Neural progenitor cell (in vitro differentiated cells): ENCODE measurements around the gene TAS2R46. TPM values are rescaled to one million over a fixed set of nuclear protein-coding genes. Genes with fewer than 3 reads are reported as not detected.
"Not testable (repeated sequence)": the region's sequence is repeated elsewhere in the genome, so short reads cannot be mapped to it uniquely, and the experiment has no call there.

Experiments used
- DNase-seq: peaks from one replicate; pipeline ENCODE4 v3.0.0-alpha.2; 2016; ENCODE audit warnings: low spot score
- H2AFZ ChIP-seq: fragments of 200-600 bp; sonication (generic); replicated peaks from 2 replicates; pipeline ENCODE4 v1.6.1; 2016; ENCODE audit warnings: antibody characterized with exemption
- H3F3A ChIP-seq: fragments of 200-600 bp; sonication (generic); 2 replicates; pipeline ENCODE4 v1.6.1; 2016; ENCODE audit warnings: antibody characterized with exemption, low read depth
- H3K27ac ChIP-seq: fragments of 200-600 bp; sonication (generic); 2 replicates; pipeline ENCODE4 v1.5.1; 2016; ENCODE audit warnings: mild to moderate bottlenecking
- H3K27me3 ChIP-seq: fragments of 200-600 bp; sonication (generic); 2 replicates; pipeline ENCODE4 v1.6.1; 2016; ENCODE audit warnings: mild to moderate bottlenecking, moderate library complexity
- H3K36me3 ChIP-seq: fragments of 200-600 bp; sonication (generic); 2 replicates; pipeline ENCODE4 v1.5.1; 2016
- H3K4me1 ChIP-seq: fragments of 200-600 bp; sonication (generic); 2 replicates; pipeline ENCODE4 v1.6.1; 2016; ENCODE audit warnings: mixed run types
- H3K4me2 ChIP-seq: fragments of 200-600 bp; sonication (generic); 2 replicates; pipeline ENCODE4 v1.6.1; 2016
- H3K4me3 ChIP-seq: fragments of 200-600 bp; sonication (generic); 2 replicates; pipeline ENCODE4 v1.5.1; 2016
- H3K79me2 ChIP-seq: fragments of 200-600 bp; sonication (generic); 2 replicates; pipeline ENCODE4 v1.6.1; 2016; ENCODE audit warnings: low read depth
- H3K9ac ChIP-seq: fragments of 200-600 bp; sonication (generic); 2 replicates; pipeline ENCODE4 v1.6.1; 2016
- H3K9me3 ChIP-seq: fragments of 200-600 bp; sonication (generic); 2 replicates; pipeline ENCODE4 v1.5.1; 2016; ENCODE audit warnings: low read depth
- H4K20me1 ChIP-seq: fragments of 200-600 bp; sonication (generic); 2 replicates; pipeline ENCODE4 v1.6.1; 2016; ENCODE audit warnings: low read depth
- H3K27ac Mint-ChIP-seq: 3 replicates; pipeline ENCODE4 v1.8.0; 2021; ENCODE audit warnings: mixed read lengths
- H3K27me3 Mint-ChIP-seq: 2 replicates; pipeline ENCODE4 v1.8.0; 2022; ENCODE audit warnings: low read depth, mild to moderate bottlenecking, inconsistent platforms, moderate library complexity, mixed read lengths; ENCODE audit not compliant: insufficient read depth
- H3K36me3 Mint-ChIP-seq: 3 replicates; pipeline ENCODE4 v1.8.0; 2021; ENCODE audit warnings: mixed read lengths
- H3K4me1 Mint-ChIP-seq: 3 replicates; pipeline ENCODE4 v1.8.0; 2021; ENCODE audit warnings: mixed read lengths
- H3K4me3 Mint-ChIP-seq: 3 replicates; pipeline ENCODE4 v1.8.0; 2021; ENCODE audit warnings: mild to moderate bottlenecking, moderate library complexity, mixed read lengths
- H3K9me3 Mint-ChIP-seq: 3 replicates; pipeline ENCODE4 v1.8.0; 2020; ENCODE audit warnings: mixed read lengths
- EZH2 ChIP-seq: fragments of 200-600 bp; sonication (generic); IDR thresholded peaks from 2 replicates; pipeline ENCODE4 v1.6.1; 2017; ENCODE audit warnings: antibody characterized with exemption, mild to moderate bottlenecking, moderate library complexity
- EZH2phosphoT487 ChIP-seq: fragments of 200-600 bp; sonication (generic); IDR thresholded peaks from 2 replicates; pipeline ENCODE4 v1.6.1; 2017; ENCODE audit warnings: antibody characterized with exemption
- total RNA-seq: library from RNA; depleted of rRNA; stranded (reverse); fragments of >200 nt; gene quantifications from 2 replicates; pipeline ENCODE4 v1.2.3, GENCODE V29; 2015; ENCODE audit warnings: low replicate concordance
- TF ChIP-seq, protein P1 (sequence below): fragments of 200-600 bp; sonication (generic); IDR thresholded peaks from 2 replicates; pipeline ENCODE4 v1.5.1; 2017; ENCODE audit warnings: antibody characterized with exemption, mild to moderate bottlenecking

Gene TAS2R46
- total RNA-seq, 1 donor from 2014 or later: 1.9 TPM

DNA sequence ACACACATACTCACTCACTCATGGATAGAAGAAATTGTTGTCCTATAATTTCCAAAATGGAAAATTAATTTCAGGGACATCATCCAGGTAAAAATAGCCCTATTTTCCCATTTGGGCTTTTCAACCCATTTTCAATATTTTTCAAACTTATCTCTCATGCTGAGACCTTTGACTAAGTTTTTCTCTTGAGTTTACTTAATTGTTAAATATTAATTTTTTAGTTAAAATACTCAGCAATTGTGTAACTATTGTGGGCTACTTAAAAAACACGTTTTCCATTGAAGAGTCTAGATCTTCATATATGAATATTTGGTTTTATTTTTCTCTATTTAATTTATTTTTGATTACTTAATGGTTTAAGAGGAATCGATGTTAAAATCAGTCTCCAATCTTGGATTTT lies 44.2 kb upstream of the TAS2R46 start:
- H3K79me2 ChIP-seq: peaks cover 87% of the 10 kb centered on the region

GRCh38 chr12:11105546-11105945 lies 43.5 kb upstream of the TAS2R46 start:
- peaks cover 59% of the 10 kb centered on the region for H3K9me3 Mint-ChIP-seq
- peaks cover 51% of the 10 kb centered on the region for H3K36me3 Mint-ChIP-seq
- Histone ChIP-seq H2AFZ (no peak overlapping the region), H3K4me2 (no peak overlapping the region), H4K20me1 (no peaks in the 10 kb centered on the region), H3K27ac (no peak overlapping the region), H3K4me1 (no peaks in the 10 kb centered on the region), H3K36me3 (no peaks in the 10 kb centered on the region), H3K79me2 (peaks cover 87% of the 10 kb centered on the region), H3K27me3 (no peaks in the 10 kb centered on the region), H3K4me3 (no peak overlapping the region), H3F3A (no peaks in the 10 kb centered on the region), H3K9me3 (no peaks in the 10 kb centered on the region), H3K9ac (no peak overlapping the region)
- DNase-seq: no peak
- H3K27ac Mint-ChIP-seq: no peak overlapping the region
- peaks cover 3% of the 10 kb centered on the region for H3K27me3 Mint-ChIP-seq
- H3K4me3 Mint-ChIP-seq: no peak overlapping the region
- no peaks in the 10 kb centered on the region for H3K4me1 Mint-ChIP-seq
- TF ChIP-seq, protein P1, sequence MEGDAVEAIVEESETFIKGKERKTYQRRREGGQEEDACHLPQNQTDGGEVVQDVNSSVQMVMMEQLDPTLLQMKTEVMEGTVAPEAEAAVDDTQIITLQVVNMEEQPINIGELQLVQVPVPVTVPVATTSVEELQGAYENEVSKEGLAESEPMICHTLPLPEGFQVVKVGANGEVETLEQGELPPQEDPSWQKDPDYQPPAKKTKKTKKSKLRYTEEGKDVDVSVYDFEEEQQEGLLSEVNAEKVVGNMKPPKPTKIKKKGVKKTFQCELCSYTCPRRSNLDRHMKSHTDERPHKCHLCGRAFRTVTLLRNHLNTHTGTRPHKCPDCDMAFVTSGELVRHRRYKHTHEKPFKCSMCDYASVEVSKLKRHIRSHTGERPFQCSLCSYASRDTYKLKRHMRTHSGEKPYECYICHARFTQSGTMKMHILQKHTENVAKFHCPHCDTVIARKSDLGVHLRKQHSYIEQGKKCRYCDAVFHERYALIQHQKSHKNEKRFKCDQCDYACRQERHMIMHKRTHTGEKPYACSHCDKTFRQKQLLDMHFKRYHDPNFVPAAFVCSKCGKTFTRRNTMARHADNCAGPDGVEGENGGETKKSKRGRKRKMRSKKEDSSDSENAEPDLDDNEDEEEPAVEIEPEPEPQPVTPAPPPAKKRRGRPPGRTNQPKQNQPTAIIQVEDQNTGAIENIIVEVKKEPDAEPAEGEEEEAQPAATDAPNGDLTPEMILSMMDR: no peak
- TF ChIP-seq EZH2 (no peak), EZH2phosphoT487 (no peak)

More for the DNA sequence above, 44.2 kb upstream of the TAS2R46 start:
- Mint-ChIP-seq H3K27me3 (peaks cover 3% of the 10 kb centered on the region), H3K9me3 (peaks cover 65% of the 10 kb centered on the region), H3K4me1 (no peaks in the 10 kb centered on the region), H3K36me3 (peaks cover 56% of the 10 kb centered on the region), H3K27ac (no peak overlapping the region), H3K4me3 (no peak overlapping the region)
- H3K4me1 ChIP-seq: no peaks in the 10 kb centered on the region
- H3K9me3 ChIP-seq: peaks cover under 1% of the 10 kb centered on the region
- H2AFZ ChIP-seq: no peak overlapping the region
- no peak overlapping the region for H3K4me2 ChIP-seq
- no peak overlapping the region for H3K9ac ChIP-seq
- TF ChIP-seq, protein P1: no peak
- TF ChIP-seq EZH2phosphoT487: no peak
- no peak overlapping the region for H3K4me3 ChIP-seq
- no peak overlapping the region for H3K27ac ChIP-seq
- H3K36me3 ChIP-seq: no peaks in the 10 kb centered on the region
- H3F3A ChIP-seq: no peaks in the 10 kb centered on the region
- DNase-seq: no peak
- no peaks in the 10 kb centered on the region for H3K27me3 ChIP-seq
- no peaks in the 10 kb centered on the region for H4K20me1 ChIP-seq

GRCh38 chr12:11094910-11095309 lies 32.8 kb upstream of the TAS2R46 start:
- not testable (repeated sequence) for H3K9me3 ChIP-seq, H3K4me2 ChIP-seq, H3K4me3 ChIP-seq, H3K27me3 Mint-ChIP-seq, H3F3A ChIP-seq, H3K36me3 ChIP-seq, H3K27ac Mint-ChIP-seq, H3K27me3 ChIP-seq, H3K4me1 Mint-ChIP-seq, H2AFZ ChIP-seq, H3K9ac ChIP-seq, H3K27ac ChIP-seq, H3K4me1 ChIP-seq, DNase-seq, H3K4me3 Mint-ChIP-seq, H4K20me1 ChIP-seq
- Mint-ChIP-seq H3K9me3 (peaks cover 18% of the 10 kb centered on the region), H3K36me3 (peaks cover 26% of the 10 kb centered on the region)
- H3K79me2 ChIP-seq: peaks cover 17% of the 10 kb centered on the region

DNA sequence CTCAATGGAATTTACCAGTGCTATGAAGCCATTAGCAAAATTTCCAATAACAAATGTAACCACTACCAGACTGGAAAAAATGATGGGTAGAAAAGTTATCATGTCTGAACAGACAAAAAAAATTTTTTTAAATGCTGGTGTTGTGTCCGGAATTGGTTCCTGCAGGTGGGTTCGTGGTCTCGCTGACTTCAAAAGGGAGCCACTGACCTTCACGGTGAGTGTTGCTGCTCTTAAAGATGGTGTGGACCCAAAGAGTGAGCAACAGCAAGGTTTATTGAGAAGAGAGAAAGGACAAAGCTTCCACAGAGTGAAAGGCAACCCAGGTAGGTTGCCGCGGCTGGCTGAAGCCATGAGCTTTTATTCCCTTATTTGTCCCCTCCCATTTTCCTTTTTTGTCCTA lies 30.0 kb upstream of the TAS2R46 start, which contains the start of gene TAS2R43:
TAS2R43 (minus strand) TSS at position 186 of the 400 bp plus-strand sequence; CDS start at position 102, 84 bp downstream.
- H3K4me1 ChIP-seq: no peaks in the 10 kb centered on the region
- H3K4me2 ChIP-seq: no peak within 1 kb of the TSS
- no peak within 1 kb of the TSS for H3K9ac ChIP-seq
- H3K9me3 ChIP-seq: no peaks in the 10 kb centered on the region
- Mint-ChIP-seq H3K27ac (no peak within 1 kb of the TSS), H3K9me3 (peaks cover 4% of the 10 kb centered on the region), H3K4me1 (no peaks in the 10 kb centered on the region), H3K36me3 (peaks cover 16% of the 10 kb centered on the region), H3K27me3 (no peaks in the 10 kb centered on the region), H3K4me3 (no peak within 1 kb of the TSS)
- no peak for DNase-seq
- H3K36me3 ChIP-seq: no peaks in the 10 kb centered on the region
- no peak within 1 kb of the TSS for H3K27ac ChIP-seq
- H3K79me2 ChIP-seq: no peaks in the 10 kb centered on the region
- no peaks in the 10 kb centered on the region for H3K27me3 ChIP-seq
- H4K20me1 ChIP-seq: no peaks in the 10 kb centered on the region
- TF ChIP-seq EZH2phosphoT487: no peak
- TF ChIP-seq, protein P1: no peak
- TF ChIP-seq EZH2: no peak
- no peaks in the 10 kb centered on the region for H3F3A ChIP-seq
- H3K4me3 ChIP-seq: no peak within 1 kb of the TSS
- H2AFZ ChIP-seq: no peak within 1 kb of the TSS
